TTC549 (cell line): ENCODE data around the gene FXYD6.

Source experiments
- FAIRE-seq: peaks from 2 replicates; lab custom pipeline; 2012; peaks lifted over from hg19 to GRCh38; lab: Jason Lieb, UNC

The FXYD6 gene

GRCh38 chr11:117842131-117842941 is 34.1 kb downstream of the FXYD6 start:
- FAIRE-seq, result no peak

GRCh38 chr11:117841551-117842031 is 34.9 kb downstream of the FXYD6 start:
- FAIRE-seq, result no peak

- no peak for FAIRE-seq
These were observed 35.4 kb downstream of the FXYD6 start for GRCh38 chr11:117840881-117841550.

GRCh38 chr11:117839936-117840813 is 36.3 kb downstream of the FXYD6 start:
- FAIRE-seq, result no peak

- no peak for FAIRE-seq
These were observed 37.0 kb downstream of the FXYD6 start for GRCh38 chr11:117839380-117839881.

GRCh38 chr11:117838901-117839300 is 37.6 kb downstream of the FXYD6 start:
- no peak for FAIRE-seq

GRCh38 chr11:117837791-117838190 is 38.7 kb downstream of the FXYD6 start:
- no peak for FAIRE-seq

- no peak for FAIRE-seq
These were observed 39.2 kb downstream of the FXYD6 start for GRCh38 chr11:117837070-117837776.

GRCh38 chr11:117836077-117836960 is 40.1 kb downstream of the FXYD6 start:
- no peak for FAIRE-seq

- no peak for FAIRE-seq
These were observed 40.9 kb downstream of the FXYD6 start for GRCh38 chr11:117835576-117835975.

GRCh38 chr11:117834838-117835443 is 41.5 kb downstream of the FXYD6 start:
- FAIRE-seq, result no peak

- FAIRE-seq, result no peak
These were observed 42.2 kb downstream of the FXYD6 start for GRCh38 chr11:117834068-117834810.

- no peak for FAIRE-seq
These were observed 43.0 kb downstream of the FXYD6 start for GRCh38 chr11:117833401-117833891.

GRCh38 chr11:117832511-117832910 is 43.9 kb downstream of the FXYD6 start:
- FAIRE-seq, result no peak

- no peak for FAIRE-seq
These were observed 44.6 kb downstream of the FXYD6 start for GRCh38 chr11:117831661-117832415.

- FAIRE-seq, result no peak
These were observed 45.6 kb downstream of the FXYD6 start for GRCh38 chr11:117830674-117831351.

GRCh38 chr11:117830072-117830471 is 46.4 kb downstream of the FXYD6 start:
- FAIRE-seq, result no peak

- FAIRE-seq, result no peak
These were observed 47.1 kb downstream of the FXYD6 start for GRCh38 chr11:117829369-117829725.
